Tracheal epithelial cell (primary cell): ENCODE data around the gene ANKRD55. TPM values are rescaled to one million over a fixed set of nuclear protein-coding genes. Genes with fewer than 3 reads are reported as not detected.

Experiments
- total RNA-seq: library from RNA; depleted of rRNA; stranded (reverse); fragments of >200 nt; gene quantifications from 2 replicates; pipeline ENCODE4 v1.2.1, GENCODE V29; 2014

The ANKRD55 gene
- total RNA-seq = not detected in 2 replicates

GRCh38 chr5:56233230-56233629, at the start of gene ANKRD55:
Gene ANKRD55 (minus strand): TSS chr5:56233330. CDS start chr5:56232913, 417 bp downstream.

Other genes starting within 250 kb of the ANKRD55 start
- 81.2 and 98.3 TPM in 2 replicates for gene IL6ST, start 238.4 kb downstream of the ANKRD55 start, total RNA-seq